HepG2 (cell line): ENCODE results near the gene LIMA1. TPM values are rescaled to one million over a fixed set of nuclear protein-coding genes. Genes with fewer than 3 reads are reported as not detected.
A peak's percentile ranks its signal among the peaks of the same experiment; 100 is the strongest.
"Not testable (repeated sequence)": the region's sequence is repeated elsewhere in the genome, so short reads cannot be mapped to it uniquely, and the experiment has no call there.

Experiments used
- ATAC-seq: fragments of 200-7000 bp; cut with Tn5 transposase; 3 replicates; pipeline ENCODE4 v1.9.1; 2020; ENCODE audit warnings: mild to moderate bottlenecking, moderate library complexity
- BruUV-seq: library from RNA; stranded (reverse); fragments of 400-500 nt; replicated peaks from 2 replicates; lab custom pipeline; 2021; lab: Mats Ljungman, UMichigan
- CTCF ChIA-PET: fragments of 300-600 bp; formaldehyde crosslinking; extraction: SDS; loops from one replicate; lab custom pipeline; 2021; ENCODE audit warnings: low total read pairs, inconsistent platforms, low intra/inter-chr PET ratio; lab: Yijun Ruan, JAX
- POLR2A ChIA-PET: fragments of 350-600 bp; sonication (Branson Sonifier 250); formaldehyde crosslinking; loops from one replicate; lab custom pipeline; 2020; ENCODE audit warnings: antibody characterized with exemption, inconsistent platforms; lab: Yijun Ruan, JAX
- DNase-seq: peaks from one replicate; pipeline ENCODE4 v3.0.0-alpha.2; 2015; ENCODE audit warnings: low spot score
- FAIRE-seq: peaks from 3 replicates; lab custom pipeline; 2011; peaks lifted over from hg19 to GRCh38; lab: Jason Lieb, UNC
- H2AFZ ChIP-seq: one replicate; pipeline ENCODE4 v1.6.1; 2011; ENCODE audit warnings: low read length, inconsistent platforms
- H3K27ac ChIP-seq: fragments of 300-600 bp; 3 replicates; pipeline ENCODE4 v1.8.0; 2011; ENCODE audit warnings: mixed run types, mild to moderate bottlenecking, mixed read lengths, low read length, inconsistent platforms; ENCODE audit not compliant: insufficient read depth; ENCODE audit errors: extremely low read length
- H3K27me3 ChIP-seq, 2 experiments: fragments of 200-600 bp in 1 of 2; 2 replicates in 1 of 2; 3 replicates in 1 of 2; pipeline versions ENCODE4 v1.6.0 to v1.8.0; 2011; ENCODE audit warnings: low read length in 2 of 2, mild to moderate bottlenecking in 2 of 2, moderate library complexity in 2 of 2, inconsistent platforms in 1 of 2; ENCODE audit not compliant: insufficient read depth in 2 of 2, control insufficient read depth in 1 of 2
- H3K36me3 ChIP-seq, 2 experiments: fragments of 200-600 bp in 1 of 2; replicated peaks in 1 of 2; 2 replicates in 1 of 2; 3 replicates in 1 of 2; pipeline versions ENCODE4 v1.5.1 to v1.8.0; 2011; ENCODE audit warnings: low read length in 2 of 2, inconsistent platforms in 1 of 2; ENCODE audit not compliant: insufficient read depth in 2 of 2, control insufficient read depth in 1 of 2
- H3K4me1 ChIP-seq: 2 replicates; pipeline ENCODE4 v1.5.1; 2012; ENCODE audit warnings: low read length, inconsistent platforms; ENCODE audit not compliant: insufficient read depth
- H3K4me2 ChIP-seq: 2 replicates; pipeline ENCODE4 v1.6.0; 2011; ENCODE audit warnings: low read depth, low read length, inconsistent platforms
- H3K4me3 ChIP-seq, 3 experiments: fragments of 200-600 bp in 1 of 3; sonication (generic), shearing (Covaris generic) in 1 of 3; replicated peaks in 1 of 3; 2 replicates each; pipeline ENCODE4 v1.5.1; 2011 to 2016; ENCODE audit warnings: low read length in 3 of 3, inconsistent platforms in 2 of 3, low read depth in 2 of 3, mild to moderate bottlenecking in 2 of 3, control low read depth in 1 of 3, mixed read lengths in 1 of 3; ENCODE audit not compliant: insufficient read depth in 1 of 3
- H3K79me2 ChIP-seq: one replicate; pipeline ENCODE4 v1.6.1; 2011; ENCODE audit warnings: low read length, inconsistent platforms; ENCODE audit not compliant: insufficient read depth
- H3K9ac ChIP-seq: 2 replicates; pipeline ENCODE4 v1.6.0; 2011; ENCODE audit warnings: mild to moderate bottlenecking, low read depth, low read length, inconsistent platforms; ENCODE audit not compliant: insufficient read depth
- H3K9me3 ChIP-seq: 2 replicates; pipeline ENCODE4 v1.5.1; 2012; ENCODE audit warnings: mild to moderate bottlenecking, low read length
- H4K20me1 ChIP-seq: 2 replicates; pipeline ENCODE4 v1.6.0; 2011; ENCODE audit warnings: inconsistent platforms, mild to moderate bottlenecking, low read length, moderate library complexity; ENCODE audit not compliant: insufficient read depth
- MXI1 ChIP-seq: IDR thresholded peaks from 3 replicates; pipeline ENCODE4 v1.6.1; 2012; ENCODE audit warnings: low read depth, low read length, inconsistent platforms, borderline replicate concordance
- SP4 ChIP-seq: sonication (generic); formaldehyde crosslinking; IDR thresholded peaks from 2 replicates; pipeline ENCODE4 v1.8.1; 2023; ENCODE audit warnings: mild to moderate bottlenecking, missing genetic modification reagents
- ZIK1 ChIP-seq: sonication (generic); formaldehyde crosslinking; IDR thresholded peaks from 2 replicates; pipeline ENCODE4 v1.5.0; 2020; ENCODE audit warnings: mild to moderate bottlenecking, low read depth, missing genetic modification reagents, borderline replicate concordance
- ZNF225 ChIP-seq: sonication (generic); formaldehyde crosslinking; IDR thresholded peaks from 2 replicates; pipeline ENCODE4 v1.4.0; 2020; ENCODE audit warnings: mild to moderate bottlenecking, missing genetic modification reagents
- WGBS: methylation state at CpG from one replicate; pipeline ENCODE4 v1.1.6; 2017; ENCODE audit warnings: low lambda C conversion rate; 5-methylcytosine and 5-hydroxymethylcytosine counted together
- in situ Hi-C: cut with HindIII; loops from 2 replicates; pipeline ENCODE4 v1.10.0; 2017; ENCODE audit warnings: low pct_unique_long_range_greater_than_20kb; ENCODE audit not compliant: extremely low pct_ligation_motif_present
- intact Hi-C: fragments of 100-400 bp; cut with micrococcal nuclease; formaldehyde crosslinking; loops from one replicate; pipeline ENCODE4 v1.10.0; 2022; ENCODE audit not compliant: unreplicated experiment
- polyA plus RNA-seq, 8 experiments: library from polyadenylated mRNA; depleted of rRNA in 3 of 8; stranded (reverse) in 7 of 8; unstranded in 1 of 8; fragments of >200 nt; fragmentation: Illumina TruSeq in 4 of 8; extraction: Trizol in 4 of 8; gene quantifications; 2 replicates each; pipeline versions ENCODE4 v1.2.1 to v1.2.3, GENCODE V29; 2011 to 2016; ENCODE audit warnings: low read depth in 4 of 8, missing spikeins in 1 of 8, mixed read lengths in 1 of 8; ENCODE audit not compliant: insufficient read depth in 1 of 8
- total RNA-seq, 5 experiments: library from RNA; depleted of rRNA; stranded (reverse); fragments of >200 nt; fragmentation: Illumina TruSeq; extraction: Trizol; gene quantifications; 2 replicates each; pipeline ENCODE4 v1.2.3, GENCODE V29; 2016; ENCODE audit warnings: low read depth in 1 of 5
- TF ChIP-seq, protein P1 (sequence below): sonication (generic); formaldehyde crosslinking; IDR thresholded peaks from 2 replicates; pipeline ENCODE4 v1.4.0; 2020; ENCODE audit warnings: low read depth, missing genetic modification reagents
- TF ChIP-seq, protein P2 (sequence below): sonication (generic); formaldehyde crosslinking; IDR thresholded peaks from 2 replicates; pipeline ENCODE4 v1.5.0; 2020; ENCODE audit warnings: mild to moderate bottlenecking, missing genetic modification reagents

Gene LIMA1
- total and polyA plus RNA-seq, 2 of the 13 experiments (the other 11 are each of a cell fraction or from before 2014, with no cell fraction given) = 13.0 to 19.8 TPM

GRCh38 chr12:50149311-50149710, 134.0 kb downstream of the LIMA1 start (continued):
- TF ChIP-seq, protein P1, sequence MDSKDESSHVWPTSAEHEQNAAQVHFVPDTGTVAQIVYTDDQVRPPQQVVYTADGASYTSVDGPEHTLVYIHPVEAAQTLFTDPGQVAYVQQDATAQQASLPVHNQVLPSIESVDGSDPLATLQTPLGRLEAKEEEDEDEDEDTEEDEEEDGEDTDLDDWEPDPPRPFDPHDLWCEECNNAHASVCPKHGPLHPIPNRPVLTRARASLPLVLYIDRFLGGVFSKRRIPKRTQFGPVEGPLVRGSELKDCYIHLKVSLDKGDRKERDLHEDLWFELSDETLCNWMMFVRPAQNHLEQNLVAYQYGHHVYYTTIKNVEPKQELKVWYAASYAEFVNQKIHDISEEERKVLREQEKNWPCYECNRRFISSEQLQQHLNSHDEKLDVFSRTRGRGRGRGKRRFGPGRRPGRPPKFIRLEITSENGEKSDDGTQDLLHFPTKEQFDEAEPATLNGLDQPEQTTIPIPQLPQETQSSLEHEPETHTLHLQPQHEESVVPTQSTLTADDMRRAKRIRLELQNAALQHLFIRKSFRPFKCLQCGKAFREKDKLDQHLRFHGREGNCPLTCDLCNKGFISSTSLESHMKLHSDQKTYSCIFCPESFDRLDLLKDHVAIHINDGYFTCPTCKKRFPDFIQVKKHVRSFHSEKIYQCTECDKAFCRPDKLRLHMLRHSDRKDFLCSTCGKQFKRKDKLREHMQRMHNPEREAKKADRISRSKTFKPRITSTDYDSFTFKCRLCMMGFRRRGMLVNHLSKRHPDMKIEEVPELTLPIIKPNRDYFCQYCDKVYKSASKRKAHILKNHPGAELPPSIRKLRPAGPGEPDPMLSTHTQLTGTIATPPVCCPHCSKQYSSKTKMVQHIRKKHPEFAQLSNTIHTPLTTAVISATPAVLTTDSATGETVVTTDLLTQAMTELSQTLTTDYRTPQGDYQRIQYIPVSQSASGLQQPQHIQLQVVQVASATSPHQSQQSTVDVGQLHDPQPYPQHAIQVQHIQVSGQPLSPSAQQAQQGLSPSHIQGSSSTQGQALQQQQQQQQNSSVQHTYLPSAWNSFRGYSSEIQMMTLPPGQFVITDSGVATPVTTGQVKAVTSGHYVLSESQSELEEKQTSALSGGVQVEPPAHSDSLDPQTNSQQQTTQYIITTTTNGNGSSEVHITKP (CRISPR knock-in tag) = no peak
- TF ChIP-seq SP4 (CRISPR knock-in tag) (no peak), ZNF225 (no peak), ZIK1 (CRISPR knock-in tag) (no peak), MXI1 (no peak)

- POLR2A ChIA-PET = interaction anchor here (0.6 to 1.3 kb wide), 2 partner anchors 23 to 36 kb away, joined by 3 to 4 read pairs; partner anchors contain the start of gene COX14
- not testable (repeated sequence) for ATAC-seq
- 92% methylated on average over 6 of the region's 6 CpGs for WGBS
These were observed 135.3 kb downstream of the LIMA1 start for GRCh38 chr12:50148011-50148410.

More at GRCh38 chr12:50148011-50148410, 135.3 kb downstream of the LIMA1 start:
- H3K27me3 ChIP-seq, H3K27ac ChIP-seq, in situ Hi-C loops, BruUV-seq, H3K4me1 ChIP-seq, H3K9ac ChIP-seq, H4K20me1 ChIP-seq, CTCF ChIA-PET, H3K79me2 ChIP-seq, DNase-seq, intact Hi-C loops, H3K4me2 ChIP-seq, H3K4me3 ChIP-seq, H2AFZ ChIP-seq, FAIRE-seq, H3K36me3 ChIP-seq, H3K9me3 ChIP-seq: not testable (repeated sequence)
- TF ChIP-seq, protein P2, sequence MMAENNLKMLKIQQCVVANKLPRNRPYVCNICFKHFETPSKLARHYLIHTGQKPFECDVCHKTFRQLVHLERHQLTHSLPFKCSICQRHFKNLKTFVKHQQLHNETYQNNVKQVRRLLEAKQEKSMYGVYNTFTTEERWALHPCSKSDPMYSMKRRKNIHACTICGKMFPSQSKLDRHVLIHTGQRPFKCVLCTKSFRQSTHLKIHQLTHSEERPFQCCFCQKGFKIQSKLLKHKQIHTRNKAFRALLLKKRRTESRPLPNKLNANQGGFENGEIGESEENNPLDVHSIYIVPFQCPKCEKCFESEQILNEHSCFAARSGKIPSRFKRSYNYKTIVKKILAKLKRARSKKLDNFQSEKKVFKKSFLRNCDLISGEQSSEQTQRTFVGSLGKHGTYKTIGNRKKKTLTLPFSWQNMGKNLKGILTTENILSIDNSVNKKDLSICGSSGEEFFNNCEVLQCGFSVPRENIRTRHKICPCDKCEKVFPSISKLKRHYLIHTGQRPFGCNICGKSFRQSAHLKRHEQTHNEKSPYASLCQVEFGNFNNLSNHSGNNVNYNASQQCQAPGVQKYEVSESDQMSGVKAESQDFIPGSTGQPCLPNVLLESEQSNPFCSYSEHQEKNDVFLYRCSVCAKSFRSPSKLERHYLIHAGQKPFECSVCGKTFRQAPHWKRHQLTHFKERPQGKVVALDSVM (CRISPR knock-in tag) = peak; percentile 35; the same call in 1 of the 2 replicates
